ENCODE results near the gene CCL17.
"Not testable (repeated sequence)": the region's sequence is repeated elsewhere in the genome, so short reads cannot be mapped to it uniquely, and the experiment has no call there.

Gene CCL17

DNA sequence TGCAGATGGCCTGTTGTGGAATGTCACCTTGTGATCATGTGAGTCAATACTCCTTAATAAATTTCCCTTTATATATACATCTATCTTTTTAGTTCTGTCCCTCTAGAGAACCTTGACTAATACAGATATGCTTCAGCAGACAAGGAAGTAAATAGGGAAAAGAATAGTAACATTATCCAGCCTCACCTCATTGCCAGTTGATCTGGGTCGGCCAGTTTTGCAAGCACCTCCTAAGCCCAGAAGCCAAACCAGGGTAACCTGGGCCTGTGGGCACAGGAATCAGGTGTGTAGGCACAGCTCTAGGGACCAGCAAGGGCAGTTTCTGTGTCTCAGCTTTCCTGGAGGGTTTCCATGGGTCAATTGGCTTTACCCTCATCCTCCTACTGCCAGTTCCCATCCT is 11.9 kb upstream of the CCL17 start:
- DNase-seq (ENCODE audit: low spot score in 2 of 2) = no peak
- no peak for ATAC-seq (replicated peaks; ENCODE audit: extremely low read depth, poor library complexity, severe bottlenecking)
- Mint-ChIP-seq H3K4me1 (no peaks in the 10 kb centered on the region), H3K9me3 (no peaks in the 10 kb centered on the region), H3K36me3 (ENCODE audit: insufficient read depth) (no peaks in the 10 kb centered on the region), H3K27me3 (peaks cover 12% of the 10 kb centered on the region), H3K4me3 (no peak overlapping the region), H3K27ac (ENCODE audit: low read depth) (no peak overlapping the region)

- DNase-seq (ENCODE audit: low spot score in 2 of 2) (no peak), ATAC-seq (replicated peaks; ENCODE audit: extremely low read depth, poor library complexity, severe bottlenecking) (no peak)
- no peaks in the 10 kb centered on the region for H3K36me3 Mint-ChIP-seq (ENCODE audit: insufficient read depth)
- H3K9me3 Mint-ChIP-seq = no peaks in the 10 kb centered on the region
- peaks cover 12% of the 10 kb centered on the region for H3K27me3 Mint-ChIP-seq
- H3K4me1 Mint-ChIP-seq = no peaks in the 10 kb centered on the region
- H3K4me3 Mint-ChIP-seq = no peak overlapping the region
- no peak overlapping the region for H3K27ac Mint-ChIP-seq (ENCODE audit: low read depth)
Measured at GRCh38 chr16:57394444-57394843, 10.1 kb upstream of the CCL17 start.

DNA sequence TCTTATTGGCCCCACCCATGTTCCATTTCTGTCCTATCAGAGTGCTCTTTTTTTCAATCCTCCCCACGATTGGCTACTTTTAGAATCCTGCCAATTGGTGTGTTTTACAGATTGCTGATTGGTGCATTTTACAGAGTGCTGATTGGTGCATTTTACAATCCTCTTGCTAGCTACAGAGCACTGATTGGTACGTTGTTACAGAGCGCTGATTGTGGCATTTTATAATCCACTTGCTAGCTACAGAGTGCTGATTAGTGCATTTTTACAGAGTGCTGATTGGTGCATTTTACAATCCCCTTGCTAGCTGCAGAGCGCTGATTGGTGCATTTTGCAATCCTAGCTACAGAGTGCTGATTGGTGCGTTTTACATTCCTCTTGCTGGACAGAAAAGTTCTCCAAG is 9.5 kb upstream of the CCL17 start:
- ATAC-seq (replicated peaks; ENCODE audit: extremely low read depth, poor library complexity, severe bottlenecking) (no peak), DNase-seq (ENCODE audit: low spot score in 2 of 2) (no peak)
- H3K36me3 Mint-ChIP-seq (ENCODE audit: insufficient read depth) = no peaks in the 10 kb centered on the region
- no peaks in the 10 kb centered on the region for H3K9me3 Mint-ChIP-seq
- H3K27me3 Mint-ChIP-seq = peaks cover 12% of the 10 kb centered on the region
- H3K4me3 Mint-ChIP-seq = no peak overlapping the region
- no peaks in the 10 kb centered on the region for H3K4me1 Mint-ChIP-seq
- H3K27ac Mint-ChIP-seq (ENCODE audit: low read depth) = no peak overlapping the region

DNA sequence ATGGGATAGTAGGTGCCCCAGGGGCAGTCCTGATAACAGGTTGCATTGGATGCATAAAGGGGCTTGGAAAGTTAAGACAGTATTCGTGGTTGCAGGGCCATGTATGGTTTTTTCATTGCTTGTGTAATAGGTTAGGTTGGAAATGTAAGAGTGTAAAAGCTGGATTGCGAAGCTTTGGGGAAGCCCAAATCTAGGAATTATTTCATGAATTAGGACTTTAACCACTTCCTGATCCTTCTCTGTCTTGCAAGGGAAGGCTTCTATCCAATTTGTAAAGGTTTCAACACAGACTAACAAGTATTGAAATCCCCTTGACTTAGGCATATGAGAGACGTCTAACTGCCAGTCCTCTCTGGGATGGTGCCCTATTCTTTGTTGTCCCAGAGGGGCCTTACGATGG is 7.8 kb upstream of the CCL17 start:
- Mint-ChIP-seq H3K4me3 (no peak overlapping the region), H3K27ac (ENCODE audit: low read depth) (no peak overlapping the region)

DNA sequence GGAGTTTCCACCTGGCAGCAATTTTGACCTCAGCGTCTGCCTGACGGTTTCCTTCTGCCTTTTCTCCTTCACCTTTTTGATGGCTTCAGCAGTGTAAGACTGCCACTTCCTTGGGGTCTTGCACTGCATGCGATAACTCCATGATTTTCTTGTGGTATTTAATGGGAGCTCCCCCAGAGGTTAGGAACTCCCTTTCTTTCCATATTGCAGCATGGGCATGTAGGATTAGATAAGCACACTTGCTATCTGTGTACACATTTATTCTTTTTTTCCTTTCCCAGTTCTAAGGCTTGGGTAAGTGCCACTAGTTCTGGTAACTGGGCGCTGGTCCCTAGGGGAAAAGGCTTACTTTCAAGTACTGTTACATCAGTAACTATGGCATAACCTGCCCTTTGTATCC is 7.1 kb upstream of the CCL17 start:
- H3K36me3 Mint-ChIP-seq (ENCODE audit: insufficient read depth); H3K4me3 Mint-ChIP-seq; DNase-seq (ENCODE audit: low spot score in 2 of 2); H3K27ac Mint-ChIP-seq (ENCODE audit: low read depth); H3K4me1 Mint-ChIP-seq; ATAC-seq (replicated peaks; ENCODE audit: extremely low read depth, poor library complexity, severe bottlenecking); H3K9me3 Mint-ChIP-seq: not testable (repeated sequence)
- peaks cover 12% of the 10 kb centered on the region for H3K27me3 Mint-ChIP-seq

More for the DNA sequence above, 7.8 kb upstream of the CCL17 start:
- Mint-ChIP-seq H3K4me1 (no peaks in the 10 kb centered on the region), H3K36me3 (ENCODE audit: insufficient read depth) (no peaks in the 10 kb centered on the region), H3K9me3 (no peaks in the 10 kb centered on the region), H3K27me3 (peaks cover 12% of the 10 kb centered on the region)
- DNase-seq (ENCODE audit: low spot score in 2 of 2) (no peak), ATAC-seq (replicated peaks; ENCODE audit: extremely low read depth, poor library complexity, severe bottlenecking) (no peak)

- ATAC-seq (replicated peaks; ENCODE audit: extremely low read depth, poor library complexity, severe bottlenecking) = no peak
- H3K27me3 Mint-ChIP-seq = no peaks in the 10 kb centered on the region
- H3K27ac Mint-ChIP-seq (ENCODE audit: low read depth) = no peak overlapping the region
- no peaks in the 10 kb centered on the region for H3K36me3 Mint-ChIP-seq (ENCODE audit: insufficient read depth)
- no peaks in the 10 kb centered on the region for H3K9me3 Mint-ChIP-seq
- H3K4me1 Mint-ChIP-seq = peaks cover 6% of the 10 kb centered on the region
- DNase-seq (ENCODE audit: low spot score in 2 of 2) = no peak
- H3K4me3 Mint-ChIP-seq = no peak overlapping the region
Measured at GRCh38 chr16:57401943-57402640, 2.5 kb upstream of the CCL17 start.

GRCh38 chr16:57405097-57405496 is 530 bp downstream of the CCL17 start:
- Mint-ChIP-seq H3K27ac (ENCODE audit: low read depth) (no peak overlapping the region), H3K4me1 (peaks cover 6% of the 10 kb centered on the region), H3K27me3 (no peaks in the 10 kb centered on the region), H3K36me3 (ENCODE audit: insufficient read depth) (no peaks in the 10 kb centered on the region), H3K9me3 (no peaks in the 10 kb centered on the region), H3K4me3 (no peak overlapping the region)
- ATAC-seq (replicated peaks; ENCODE audit: extremely low read depth, poor library complexity, severe bottlenecking) (no peak), DNase-seq (ENCODE audit: low spot score in 2 of 2) (no peak)

DNA sequence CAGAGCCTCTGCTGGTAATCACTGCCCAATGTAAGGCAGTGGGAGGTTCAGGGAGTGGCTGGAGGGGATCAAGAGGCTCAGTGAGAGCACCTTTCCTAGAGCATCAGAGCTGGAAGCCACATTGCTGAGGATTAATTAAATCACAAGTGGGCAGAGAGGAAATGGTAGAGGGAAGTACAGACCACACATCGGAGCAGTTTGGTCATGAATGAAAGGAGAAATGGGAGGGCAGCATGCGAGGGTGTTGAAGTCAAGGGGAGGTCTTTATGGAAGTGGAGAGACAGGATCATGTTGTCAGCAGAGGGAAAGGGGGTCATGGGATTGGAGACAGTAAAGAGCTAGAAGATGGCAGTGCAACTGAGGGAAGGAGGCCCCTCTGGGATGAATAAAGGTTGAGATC is 2.3 kb downstream of the CCL17 start:
- H3K9me3 Mint-ChIP-seq = no peaks in the 10 kb centered on the region
- H3K4me3 Mint-ChIP-seq = no peak overlapping the region
- H3K27ac Mint-ChIP-seq (ENCODE audit: low read depth) = no peak overlapping the region
- H3K36me3 Mint-ChIP-seq (ENCODE audit: insufficient read depth) = no peaks in the 10 kb centered on the region
- H3K27me3 Mint-ChIP-seq = no peaks in the 10 kb centered on the region
- H3K4me1 Mint-ChIP-seq = peaks cover 6% of the 10 kb centered on the region
- DNase-seq (ENCODE audit: low spot score in 2 of 2) = no peak
- ATAC-seq (replicated peaks; ENCODE audit: extremely low read depth, poor library complexity, severe bottlenecking) = no peak

GRCh38 chr16:57407521-57408353 is 3.2 kb downstream of the CCL17 start:
- Mint-ChIP-seq H3K4me1 (peaks cover 6% of the 10 kb centered on the region), H3K4me3 (no peak overlapping the region), H3K9me3 (no peaks in the 10 kb centered on the region), H3K27me3 (no peaks in the 10 kb centered on the region), H3K27ac (ENCODE audit: low read depth) (no peak overlapping the region), H3K36me3 (ENCODE audit: insufficient read depth) (no peaks in the 10 kb centered on the region)
- DNase-seq (ENCODE audit: low spot score in 2 of 2) (no peak), ATAC-seq (replicated peaks; ENCODE audit: extremely low read depth, poor library complexity, severe bottlenecking) (no peak)

DNA sequence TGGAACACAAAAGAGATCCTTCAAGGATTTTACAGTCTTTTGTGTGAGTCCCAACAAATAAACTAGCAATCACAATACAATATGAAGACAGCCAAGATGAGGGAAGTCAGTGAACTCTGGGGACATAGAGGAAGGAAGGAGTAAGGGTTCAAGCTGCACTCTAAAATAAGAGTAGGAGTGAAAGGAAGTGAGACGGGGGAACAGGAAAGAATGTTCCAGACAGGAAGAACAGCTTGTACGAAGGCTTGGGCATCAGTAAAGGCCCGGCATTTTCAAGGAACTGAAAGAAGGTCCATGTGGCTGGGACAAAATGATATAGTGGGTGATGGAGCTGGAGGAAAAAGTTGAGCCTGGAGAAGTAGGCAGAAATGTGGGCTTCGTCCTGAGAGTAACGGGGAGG is 4.5 kb downstream of the CCL17 start:
- H3K27me3 Mint-ChIP-seq = no peaks in the 10 kb centered on the region
- peaks cover 6% of the 10 kb centered on the region for H3K4me1 Mint-ChIP-seq
- H3K27ac Mint-ChIP-seq (ENCODE audit: low read depth) = no peak overlapping the region
- no peak for DNase-seq (ENCODE audit: low spot score in 2 of 2)
- peaks cover 1% of the 10 kb centered on the region for H3K36me3 Mint-ChIP-seq (ENCODE audit: insufficient read depth)
- no peaks in the 10 kb centered on the region for H3K9me3 Mint-ChIP-seq
- no peak overlapping the region for H3K4me3 Mint-ChIP-seq
- no peak for ATAC-seq (replicated peaks; ENCODE audit: extremely low read depth, poor library complexity, severe bottlenecking)

DNA sequence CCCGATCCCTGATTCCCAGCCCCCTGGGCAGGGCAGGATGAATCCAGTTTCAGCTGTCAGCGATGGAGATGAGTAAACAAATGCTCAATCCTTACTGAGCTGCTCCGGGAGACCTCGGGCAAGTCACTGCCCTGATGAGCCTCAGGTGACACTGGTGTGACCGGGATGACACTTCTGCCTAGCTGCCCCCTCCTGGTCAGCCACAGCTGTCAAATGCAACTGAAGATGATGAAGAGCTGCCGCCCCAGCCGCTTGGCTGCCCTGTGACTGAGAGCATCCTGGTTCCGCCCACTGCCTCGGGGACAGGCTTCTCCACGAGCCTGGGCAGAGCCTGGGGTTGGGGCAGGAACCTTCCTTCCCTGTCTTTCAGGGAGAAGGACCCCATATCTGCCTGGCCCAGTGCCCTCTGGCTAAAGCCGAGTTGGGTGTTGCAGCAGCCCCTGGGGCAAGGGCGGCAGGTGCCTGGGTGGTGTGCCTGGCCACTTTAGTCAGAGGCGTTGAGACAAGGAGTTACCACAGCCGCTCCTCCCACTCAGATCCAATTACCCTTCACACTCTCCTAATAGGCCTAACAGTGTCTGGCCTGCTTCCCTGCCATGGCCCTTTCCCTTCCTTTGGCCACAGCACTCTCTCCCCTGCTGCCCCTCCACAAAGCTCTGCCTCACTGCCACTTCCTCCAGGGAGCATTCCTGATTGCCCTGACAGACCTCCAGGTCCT is 5.5 kb downstream of the CCL17 start:
- Mint-ChIP-seq H3K9me3 (no peaks in the 10 kb centered on the region), H3K27ac (ENCODE audit: low read depth) (no peak overlapping the region), H3K27me3 (no peaks in the 10 kb centered on the region), H3K36me3 (ENCODE audit: insufficient read depth) (peaks cover 1% of the 10 kb centered on the region), H3K4me1 (peaks cover 2% of the 10 kb centered on the region), H3K4me3 (no peak overlapping the region)
- DNase-seq (ENCODE audit: low spot score in 2 of 2) = no peak
- ATAC-seq (replicated peaks; ENCODE audit: extremely low read depth, poor library complexity, severe bottlenecking) = no peak

- Mint-ChIP-seq H3K9me3 (no peaks in the 10 kb centered on the region), H3K27ac (ENCODE audit: low read depth) (no peak overlapping the region), H3K27me3 (no peaks in the 10 kb centered on the region), H3K36me3 (ENCODE audit: insufficient read depth) (peaks cover 1% of the 10 kb centered on the region), H3K4me3 (no peak overlapping the region), H3K4me1 (peaks cover under 1% of the 10 kb centered on the region)
- DNase-seq (ENCODE audit: low spot score in 2 of 2) (no peak), ATAC-seq (replicated peaks; ENCODE audit: extremely low read depth, poor library complexity, severe bottlenecking) (no peak)
Measured at GRCh38 chr16:57411362-57411976, 6.9 kb downstream of the CCL17 start.
